Mesodermal cell (in vitro differentiated cells): ENCODE results near the gene HES3.

Experiments used
- H3K27ac ChIP-seq: 2 replicates; pipeline ENCODE4 v1.7.0; 2013; ENCODE audit warnings: mild to moderate bottlenecking, low read depth, low read length, moderate library complexity; ENCODE audit not compliant: severe bottlenecking
- H3K36me3 ChIP-seq: 2 replicates; pipeline ENCODE4 v1.7.1; 2013; ENCODE audit warnings: mild to moderate bottlenecking, low read length, moderate library complexity; ENCODE audit not compliant: control insufficient read depth, insufficient read depth
- H3K4me1 ChIP-seq: one replicate; pipeline ENCODE4 v1.7.1; 2013; ENCODE audit warnings: mild to moderate bottlenecking, low read length; ENCODE audit not compliant: insufficient read depth, control insufficient read depth, poor library complexity, severe bottlenecking
- H3K4me3 ChIP-seq: 2 replicates; pipeline ENCODE4 v1.7.0; 2013; ENCODE audit warnings: low read length, control low read depth, mild to moderate bottlenecking; ENCODE audit not compliant: insufficient read depth, poor library complexity, severe bottlenecking; ENCODE audit errors: extremely low read depth
- H3K9me3 ChIP-seq: 2 replicates; pipeline ENCODE4 v1.7.1; 2013; ENCODE audit warnings: mild to moderate bottlenecking, low read length, moderate library complexity; ENCODE audit not compliant: control insufficient read depth
- WGBS, 2 experiments: methylation state at CpG; one replicate each; pipeline ENCODE4 v1.1.5; 2013; ENCODE audit warnings: missing lambda C conversion rate in 2 of 2; ENCODE audit not compliant: insufficient coverage in 2 of 2; 5-methylcytosine and 5-hydroxymethylcytosine counted together

Gene HES3

DNA sequence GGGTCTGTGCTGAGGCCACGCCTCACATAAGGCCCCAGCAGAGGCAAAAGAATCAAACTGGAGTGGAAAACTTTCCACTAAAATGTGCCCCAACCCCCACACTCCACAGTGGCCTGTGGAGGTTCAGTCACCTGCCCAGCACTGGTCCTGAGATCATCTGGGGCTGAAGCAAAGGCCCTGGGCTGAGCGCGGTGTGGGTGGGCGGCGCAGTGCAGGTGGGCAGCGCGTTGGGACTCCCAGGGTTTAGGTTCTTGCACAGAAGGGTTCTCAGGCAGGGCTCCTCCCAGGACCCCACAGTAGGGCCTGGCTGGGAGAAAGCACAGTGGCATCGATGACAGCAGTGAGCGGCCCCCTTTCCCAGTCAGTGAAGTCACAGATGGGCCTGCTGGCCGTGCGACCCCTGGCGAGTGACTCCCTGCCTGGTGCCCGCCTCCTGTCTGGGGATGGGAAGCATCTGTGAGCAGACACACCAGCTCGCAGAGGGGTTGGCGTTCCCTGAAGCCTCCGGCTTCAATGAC lies 30.7 kb downstream of the HES3 start:
- Histone ChIP-seq H3K9me3 (no peaks in the 10 kb centered on the region), H3K27ac (no peak overlapping the region), H3K36me3 (peaks cover 12% of the 10 kb centered on the region), H3K4me3 (no peak overlapping the region), H3K4me1 (peaks cover 47% of the 10 kb centered on the region)
- 96% methylated on average over 14 to 16 of the region's 16 CpGs for WGBS, 2 experiments

DNA sequence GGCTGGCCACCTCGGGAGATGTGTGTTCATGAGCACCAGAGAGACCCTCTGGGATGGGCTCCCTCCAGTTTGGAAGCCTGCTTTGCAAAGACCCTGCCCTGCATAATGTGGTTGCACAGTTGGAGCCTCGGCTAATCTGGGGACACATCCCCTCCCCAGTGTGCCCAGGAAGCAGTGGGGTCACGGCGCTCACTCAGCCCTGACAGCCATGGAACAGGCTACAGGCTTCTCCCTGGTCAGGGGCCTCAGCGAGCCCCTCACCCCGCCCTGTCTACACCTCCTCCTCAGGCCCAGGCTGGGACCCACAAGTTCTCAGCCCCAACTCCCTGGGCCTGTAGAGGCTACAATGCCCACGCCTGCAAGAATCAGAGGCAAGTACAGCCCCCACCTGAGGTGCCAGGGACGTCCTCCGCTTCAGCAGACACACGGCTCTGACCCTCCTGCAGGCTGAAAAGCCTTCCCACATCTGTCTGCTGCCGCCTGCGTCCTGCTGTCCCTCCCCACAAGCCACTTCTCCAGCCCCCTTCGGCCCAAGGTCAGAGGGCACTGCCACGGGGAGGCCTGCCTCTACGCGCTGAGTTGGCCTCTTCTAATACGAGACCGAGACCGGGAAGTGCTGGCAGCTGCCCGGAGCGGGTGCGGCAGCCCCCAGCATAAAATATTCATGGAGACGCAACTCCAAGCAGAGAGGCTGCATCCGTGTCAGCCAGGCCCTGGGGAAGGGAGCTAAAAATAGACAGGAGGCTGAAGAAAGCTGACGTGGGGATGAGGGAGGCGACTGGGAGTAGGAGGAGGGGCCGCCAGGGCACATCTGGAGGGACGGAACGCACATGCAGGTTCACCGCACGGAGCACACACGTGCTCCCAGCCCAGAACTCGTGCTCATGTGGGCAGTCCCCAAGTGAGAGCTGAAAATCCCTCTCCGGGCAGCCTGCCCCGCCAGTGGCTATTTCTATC lies 32.1 kb downstream of the HES3 start:
- no peak overlapping the region for H3K4me3 ChIP-seq
- H3K36me3 ChIP-seq, result peaks cover 22% of the 10 kb centered on the region
- H3K4me1 ChIP-seq, result peaks cover 40% of the 10 kb centered on the region
- peak overlapping the region; percentile 80 for H3K27ac ChIP-seq
- WGBS, 2 experiments, result 50 to 51% methylated on average over 28 to 33 of the region's 35 CpGs
- no peaks in the 10 kb centered on the region for H3K9me3 ChIP-seq

DNA sequence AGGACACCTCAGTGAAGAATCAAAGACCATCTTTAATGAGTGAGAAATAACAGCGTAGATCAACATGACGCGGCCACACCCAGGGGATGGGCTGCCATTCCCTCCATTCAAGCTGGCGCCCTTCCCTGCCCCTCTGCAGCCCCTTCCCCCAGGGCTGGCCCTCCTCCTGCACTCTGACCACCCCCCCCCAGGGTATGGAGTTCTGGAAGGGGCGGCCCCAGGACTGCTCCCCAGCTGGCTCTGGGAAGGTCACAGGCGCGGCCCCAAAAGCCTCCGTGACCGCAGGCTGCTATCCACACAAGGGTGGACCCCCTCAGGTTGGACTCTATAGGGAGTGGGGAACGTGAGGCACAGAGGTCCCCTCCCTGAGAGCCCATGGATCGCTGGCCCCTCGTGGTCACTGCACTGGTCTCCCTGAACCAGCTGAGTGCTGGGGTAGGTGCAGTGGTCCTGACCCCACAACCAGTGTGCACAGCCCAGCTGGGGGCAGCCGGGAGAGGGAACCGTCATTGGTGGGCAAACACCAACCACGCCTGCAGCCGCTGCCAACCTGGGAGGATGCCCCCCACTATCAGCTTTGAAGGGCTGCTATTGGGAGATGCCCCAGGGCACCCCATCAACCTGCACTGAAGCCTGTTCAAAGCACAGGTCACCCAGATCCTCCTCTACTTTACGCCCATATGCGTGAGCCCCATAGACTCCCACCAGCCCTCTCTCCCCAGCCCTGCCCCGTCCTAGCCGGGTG lies 33.0 kb downstream of the HES3 start:
- H3K4me1 ChIP-seq, result peaks cover 38% of the 10 kb centered on the region
- peaks cover 22% of the 10 kb centered on the region for H3K36me3 ChIP-seq
- 89 to 93% methylated on average over 14 to 16 of the region's 20 CpGs for WGBS, 2 experiments
- peak overlapping the region; percentile 80 for H3K27ac ChIP-seq
- H3K9me3 ChIP-seq, result no peaks in the 10 kb centered on the region
- no peak overlapping the region for H3K4me3 ChIP-seq

DNA sequence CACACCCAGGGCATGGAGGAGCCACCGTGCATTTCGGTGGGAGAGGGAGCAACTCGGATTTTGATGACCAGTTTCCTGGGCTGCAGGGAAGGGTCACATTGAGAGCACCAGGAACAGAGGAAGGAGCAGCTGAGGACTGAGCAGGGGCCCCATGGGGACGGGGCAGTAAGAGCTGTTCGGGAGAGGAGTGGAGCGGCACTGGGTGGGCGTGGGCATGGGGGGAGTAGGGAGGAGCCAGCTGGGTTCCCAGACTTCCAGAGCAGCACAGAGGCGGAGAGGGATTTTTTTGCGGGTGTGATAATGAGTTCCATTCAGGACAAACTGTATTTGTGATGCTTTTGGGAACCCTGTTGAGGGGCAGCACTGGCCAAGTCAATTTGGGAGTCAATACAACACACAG lies 34.3 kb downstream of the HES3 start:
- Histone ChIP-seq H3K36me3 (peaks cover 24% of the 10 kb centered on the region), H3K4me3 (no peak overlapping the region), H3K4me1 (peaks cover 29% of the 10 kb centered on the region), H3K27ac (no peak overlapping the region), H3K9me3 (no peaks in the 10 kb centered on the region)
- WGBS, 2 experiments, result 87 to 92% methylated on average over 8 to 9 of the region's 9 CpGs

DNA sequence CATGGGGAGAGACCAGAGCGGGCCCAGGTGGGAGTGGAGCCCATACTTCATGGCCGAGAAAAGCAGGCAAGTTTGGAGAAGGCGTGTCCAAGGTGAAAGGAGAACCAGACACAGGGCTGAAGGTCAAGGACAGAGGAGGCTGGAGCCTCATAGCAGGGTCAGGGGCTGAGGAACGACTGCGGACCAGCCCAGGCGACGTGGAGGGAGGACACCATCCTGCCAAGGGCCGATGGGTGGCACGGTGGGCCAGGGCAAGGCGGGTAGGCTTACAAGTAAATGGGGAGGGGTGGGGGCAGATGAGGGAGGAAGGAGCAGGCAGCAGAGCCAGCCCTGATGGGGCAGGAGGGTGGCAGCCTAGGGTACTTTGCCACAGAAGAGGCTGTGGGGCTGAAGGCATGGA lies 35.1 kb downstream of the HES3 start:
- Histone ChIP-seq H3K27ac (no peak overlapping the region), H3K36me3 (peaks cover 25% of the 10 kb centered on the region), H3K4me3 (no peak overlapping the region), H3K9me3 (no peaks in the 10 kb centered on the region), H3K4me1 (peaks cover 21% of the 10 kb centered on the region)
- 91 to 97% methylated on average over 8 to 10 of the region's 10 CpGs for WGBS, 2 experiments

DNA sequence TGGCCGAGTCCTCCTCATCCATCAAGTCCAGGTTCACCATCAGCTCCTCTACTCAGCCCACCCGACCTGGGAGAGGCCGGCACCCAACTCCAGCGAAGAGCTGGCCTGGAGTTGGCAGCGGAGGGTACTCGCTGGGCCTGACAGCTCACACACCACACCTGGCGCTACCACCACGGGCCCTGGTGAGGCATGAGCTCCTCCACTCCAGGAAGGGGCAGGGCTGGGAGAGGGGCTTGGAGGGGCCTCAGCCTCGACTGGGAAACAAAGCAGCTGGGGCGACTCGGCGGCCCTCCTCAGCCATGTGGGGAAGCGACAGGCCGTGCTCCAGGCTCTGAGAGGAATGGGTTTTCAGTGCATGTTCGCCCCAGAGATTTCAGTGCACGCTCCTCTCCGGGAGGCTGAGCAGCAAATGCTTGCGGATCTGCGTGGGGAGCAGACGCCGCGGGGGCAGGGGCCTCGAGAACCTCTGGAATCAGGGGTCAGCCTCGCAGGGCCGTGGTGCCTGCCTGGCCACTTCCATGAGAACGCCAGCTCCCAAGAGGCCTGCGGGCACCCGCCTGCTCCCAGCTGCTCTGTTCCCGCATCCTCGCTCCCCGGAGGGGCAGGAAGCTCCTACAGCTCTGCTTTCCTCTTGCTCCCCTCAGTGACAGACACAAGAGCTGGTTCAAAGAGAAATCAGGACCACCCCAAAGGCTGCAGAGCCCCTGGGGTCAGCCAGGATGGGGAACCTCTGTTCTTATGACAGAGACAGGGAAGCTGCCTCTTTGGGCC lies 35.8 kb downstream of the HES3 start:
- Histone ChIP-seq H3K4me1 (peaks cover 19% of the 10 kb centered on the region), H3K9me3 (no peaks in the 10 kb centered on the region), H3K4me3 (no peak overlapping the region), H3K36me3 (peaks cover 25% of the 10 kb centered on the region), H3K27ac (no peak overlapping the region)
- 94 to 97% methylated on average over 25 to 30 of the region's 31 CpGs for WGBS, 2 experiments

DNA sequence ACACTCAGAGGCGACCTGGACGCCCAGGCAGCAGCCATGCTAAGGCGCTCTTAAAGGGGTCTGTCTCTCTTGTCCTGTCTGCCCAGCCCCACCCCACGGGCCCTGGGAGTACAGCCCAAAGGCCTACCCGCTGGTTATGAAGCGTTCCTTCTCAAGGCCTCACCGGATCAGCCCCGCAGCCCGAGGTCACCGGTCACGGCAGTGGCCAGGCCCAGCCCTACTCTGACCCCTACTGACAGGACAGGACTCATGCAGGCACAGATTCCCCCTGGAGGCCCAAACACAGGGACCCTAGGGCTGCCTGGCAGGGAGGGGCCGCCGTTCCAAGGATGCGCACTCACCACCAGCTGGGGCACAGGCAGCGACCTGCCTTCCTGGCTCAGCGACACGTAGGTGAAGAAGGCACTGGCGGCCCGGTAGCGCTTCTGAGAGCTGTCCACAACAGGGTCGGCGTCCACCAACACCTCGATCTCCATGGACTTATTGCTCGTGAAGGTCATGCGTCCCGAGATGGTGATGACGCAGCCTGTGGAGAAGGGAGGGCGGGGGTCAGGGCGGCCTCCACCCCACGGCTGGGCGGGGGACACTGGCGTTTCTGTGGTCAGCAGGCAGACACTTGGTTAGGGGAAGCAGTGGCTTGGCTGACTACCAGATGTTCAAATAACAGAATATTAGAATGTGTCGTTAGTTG lies 36.9 kb downstream of the HES3 start:
- Histone ChIP-seq H3K4me1 (peaks cover 14% of the 10 kb centered on the region), H3K9me3 (no peaks in the 10 kb centered on the region), H3K27ac (no peak overlapping the region), H3K4me3 (no peak overlapping the region), H3K36me3 (peaks cover 25% of the 10 kb centered on the region)
- 84 to 86% methylated on average over 33 of the region's 33 CpGs for WGBS, 2 experiments

DNA sequence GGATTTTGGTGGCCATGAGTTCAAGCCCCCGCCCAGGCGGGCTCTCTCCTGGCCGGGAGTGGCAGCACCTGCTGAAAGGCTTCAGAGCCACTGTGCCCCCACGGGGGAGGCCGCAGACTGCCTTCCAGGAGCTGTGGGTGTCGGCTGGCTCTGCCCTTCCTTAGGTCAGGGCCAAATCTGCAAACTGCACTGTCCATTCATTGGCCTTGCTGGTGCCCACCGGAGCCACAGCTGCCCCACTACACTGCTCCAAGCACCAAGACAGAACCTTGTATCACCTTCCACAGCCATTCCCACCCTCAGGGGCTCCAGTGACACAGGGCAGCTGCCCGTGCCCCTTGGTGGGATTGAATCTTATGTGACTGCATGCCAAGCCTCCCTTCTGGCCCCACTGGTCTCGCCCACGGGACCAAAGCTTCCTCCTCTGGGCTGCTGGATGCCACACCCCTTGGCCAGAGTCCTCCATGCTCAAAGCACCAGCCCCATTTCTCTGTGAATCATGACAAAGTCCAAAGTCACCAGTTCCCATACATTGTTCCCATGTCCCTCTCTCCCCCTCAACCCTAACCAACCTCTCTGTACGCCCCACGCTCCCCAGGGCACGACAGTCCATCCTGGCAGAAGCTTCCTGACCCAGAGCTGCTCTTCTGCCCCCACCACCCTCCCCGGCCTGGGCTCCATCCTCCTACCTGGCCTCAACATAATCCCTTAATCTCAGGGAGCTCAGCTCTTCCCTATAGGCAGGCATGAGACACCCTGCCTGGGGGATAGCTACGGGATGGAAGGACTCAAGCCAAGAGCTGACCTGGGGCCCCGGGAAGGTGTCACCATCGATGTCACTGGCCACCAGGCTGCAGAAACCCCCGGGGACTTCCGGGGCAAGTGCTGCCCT lies 37.8 kb downstream of the HES3 start:
- 93 to 94% methylated on average over 18 to 19 of the region's 19 CpGs for WGBS, 2 experiments
- H3K4me1 ChIP-seq, result peaks cover 5% of the 10 kb centered on the region
- no peaks in the 10 kb centered on the region for H3K9me3 ChIP-seq
- H3K4me3 ChIP-seq, result no peak overlapping the region
- H3K27ac ChIP-seq, result no peak overlapping the region
- H3K36me3 ChIP-seq, result peaks cover 25% of the 10 kb centered on the region

DNA sequence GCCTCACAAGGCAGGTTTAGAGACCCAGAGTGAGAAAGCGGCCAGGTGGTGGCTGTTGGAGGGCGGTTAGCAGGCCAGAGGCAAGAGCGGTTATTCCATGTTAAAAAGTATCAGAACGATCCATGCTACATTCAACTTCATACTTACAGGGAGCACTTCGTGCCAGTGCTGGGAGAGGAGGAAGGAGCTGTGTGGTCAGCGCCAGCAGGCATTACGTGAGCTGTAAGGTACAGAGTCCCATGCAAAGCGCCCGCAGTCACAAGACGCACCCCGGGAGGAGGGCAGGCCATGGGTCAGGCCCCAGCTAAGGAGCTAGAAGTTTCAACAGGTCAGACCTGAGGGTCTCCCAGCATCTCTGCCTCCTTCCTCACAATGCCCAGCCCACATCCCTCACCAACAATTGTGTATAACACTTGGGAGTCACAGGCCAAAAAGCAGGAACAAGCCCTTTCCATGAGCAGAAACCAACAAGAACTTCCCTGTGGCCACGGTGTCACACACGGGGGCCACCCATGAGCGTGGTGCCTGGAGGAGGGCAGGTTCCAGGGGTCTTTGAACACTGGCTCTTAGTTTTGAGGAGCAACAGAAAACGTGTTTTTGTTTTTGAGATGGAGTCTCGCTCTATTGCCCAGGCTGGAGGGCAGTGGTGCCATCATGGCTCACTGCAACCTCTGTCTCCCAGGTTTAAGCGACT lies 38.7 kb downstream of the HES3 start:
- no peaks in the 10 kb centered on the region for H3K4me1 ChIP-seq
- H3K9me3 ChIP-seq, result no peaks in the 10 kb centered on the region
- no peak overlapping the region for H3K4me3 ChIP-seq
- no peak overlapping the region for H3K27ac ChIP-seq
- peaks cover 28% of the 10 kb centered on the region for H3K36me3 ChIP-seq
- WGBS, 2 experiments, result 94 to 97% methylated on average over 12 of the region's 17 CpGs
